Fibroblast of mammary gland (primary cell): Measurements from ENCODE around the gene SMIM1.
A peak's percentile ranks its signal among the peaks of the same experiment; 100 is the strongest.

ENCODE experiments used
- DNase-seq: peaks from one replicate; pipeline ENCODE4 v3.0.0-alpha.2; 2010; ENCODE audit warnings: low read depth
- H3K4me3 ChIP-seq: 2 replicates; pipeline ENCODE4 v1.5.1; 2011; ENCODE audit warnings: low read depth, mild to moderate bottlenecking, low read length, moderate library complexity; ENCODE audit not compliant: control insufficient read depth
- CTCF ChIP-seq: conservative IDR thresholded peaks from 2 replicates; pipeline ENCODE4 v1.5.1; 2011; ENCODE audit warnings: low read depth, low read length, inconsistent platforms; ENCODE audit not compliant: control insufficient read depth, insufficient read depth

SMIM1 gene

GRCh38 chr1:3736708-3737107 is 35.8 kb upstream of the SMIM1 start:
- TF ChIP-seq CTCF, result no peak
- DNase-seq, result no peak
- H3K4me3 ChIP-seq, result no peak overlapping the region

DNA sequence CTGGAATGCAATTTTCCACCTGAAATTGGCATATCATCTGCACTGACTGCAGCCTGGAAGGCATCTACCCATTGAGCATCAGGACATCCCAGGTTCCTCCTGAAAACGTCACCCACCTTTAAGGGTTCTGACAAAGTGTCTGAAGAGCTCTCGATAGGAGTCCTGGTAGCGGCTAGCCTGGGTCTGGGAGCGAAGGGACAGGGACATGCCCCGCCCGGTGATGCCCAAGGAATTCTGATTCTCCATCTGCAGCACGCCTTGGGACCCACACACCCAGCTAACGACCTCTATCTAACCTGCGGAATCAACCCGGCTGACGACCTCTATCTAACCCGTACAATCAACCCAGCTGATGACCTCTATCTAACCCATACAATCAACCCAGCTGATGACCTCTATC is 33.6 kb upstream of the SMIM1 start:
- no peak overlapping the region for H3K4me3 ChIP-seq
- no peak for TF ChIP-seq CTCF
- no peak for DNase-seq

GRCh38 chr1:3740042-3740441 is 32.5 kb upstream of the SMIM1 start:
- TF ChIP-seq CTCF, result no peak
- H3K4me3 ChIP-seq, result no peak overlapping the region
- DNase-seq, result no peak

- H3K4me3 ChIP-seq, result no peak overlapping the region
- no peak for DNase-seq
- no peak for TF ChIP-seq CTCF
These were observed 31.8 kb upstream of the SMIM1 start for GRCh38 chr1:3740752-3741151.

- TF ChIP-seq CTCF, result no peak
- H3K4me3 ChIP-seq, result no peak overlapping the region
- no peak for DNase-seq
These were observed 30.7 kb upstream of the SMIM1 start for GRCh38 chr1:3741566-3742438.

- no peak for TF ChIP-seq CTCF
- H3K4me3 ChIP-seq, result no peak overlapping the region
- DNase-seq, result peak; percentile 17
These were observed 29.9 kb upstream of the SMIM1 start for GRCh38 chr1:3742439-3743298.
